Measurements from ENCODE around the gene BMPR2. TPM values are rescaled to one million over a fixed set of nuclear protein-coding genes. Genes with fewer than 3 reads are reported as not detected.

Gene BMPR2
- total RNA-seq, 1 experiment from 2014 or later: 12.8 TPM

DNA sequence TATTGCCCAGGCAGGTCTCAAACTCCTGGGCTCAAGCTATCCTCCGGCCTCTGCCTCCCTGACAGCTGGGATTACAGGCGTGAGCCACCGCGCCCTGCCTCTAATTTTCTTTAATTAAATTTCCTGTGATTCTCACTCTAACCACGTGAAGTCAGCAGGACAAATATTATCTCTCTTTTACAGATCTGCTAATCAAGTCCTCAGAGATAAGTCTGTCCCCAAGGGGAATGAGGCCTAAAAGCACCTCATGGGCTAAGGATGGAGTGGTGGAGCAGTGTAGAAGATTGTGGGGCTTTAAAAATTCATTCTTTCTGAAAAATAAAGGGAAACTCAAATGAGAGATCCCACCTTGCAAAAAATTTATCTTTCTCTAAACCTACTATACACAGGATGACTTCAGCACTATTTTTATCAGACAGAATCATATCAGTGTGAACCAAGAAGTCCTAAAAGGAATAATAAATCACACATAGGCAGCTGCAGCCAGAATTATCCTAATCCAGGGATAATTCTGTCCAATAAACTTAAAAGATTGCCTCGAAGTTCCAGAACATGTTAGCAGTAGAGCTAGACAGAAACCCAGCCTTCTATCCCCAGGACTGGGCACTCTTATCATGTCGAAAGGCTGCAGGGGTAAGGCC, 38.3 kb upstream of the BMPR2 start:
- Histone ChIP-seq H3K79me2 (ENCODE audit: insufficient read depth, low read length) (no peaks in the 10 kb centered on the region), H3K27me3 (ENCODE audit: insufficient read depth, low read length) (no peaks in the 10 kb centered on the region), H3K36me3 (ENCODE audit: control insufficient read depth in 1 of 2, insufficient read depth in 2 of 2, low read length in 2 of 2) (no peaks in the 10 kb centered on the region), H3K9me3 (ENCODE audit: control insufficient read depth in 1 of 2, insufficient read depth in 1 of 2, low read depth in 1 of 2, low read length in 2 of 2) (no peaks in the 10 kb centered on the region), H3K4me2 (ENCODE audit: low read length) (no peak overlapping the region), H2AFZ (ENCODE audit: low read depth, low read length, poor library complexity, severe bottlenecking) (no peak overlapping the region), H3K9me2 (ENCODE audit: insufficient read depth) (no peaks in the 10 kb centered on the region), H3K9ac (ENCODE audit: low read length) (no peak overlapping the region), H3K4me3 (replicated peaks in 1 of 2; ENCODE audit: low read depth in 1 of 2, low read length in 2 of 2) (no peak overlapping the region), H3K27ac (ENCODE audit: low read depth, low read length) (no peak overlapping the region), H3K4me1 (ENCODE audit: control insufficient read depth in 1 of 2, insufficient read depth in 2 of 2, low read length in 2 of 2) (no peaks in the 10 kb centered on the region), H4K20me1 (ENCODE audit: insufficient read depth) (no peaks in the 10 kb centered on the region)
- ATAC-seq: no peak
- POLR2A ChIA-PET: no interaction called here
- CTCF ChIA-PET: no interaction called here
- intact Hi-C loops (cut with micrococcal nuclease): no loop called here
- BruUV-seq (replicated peaks): no TSS peak
- TF ChIP-seq SIN3A (IDR thresholded peaks at IDR 0.05; ENCODE audit: low read depth) (no peak), RAD21 (IDR thresholded peaks at IDR 0.05; ENCODE audit: low read depth) (no peak), ATF3 (IDR thresholded peaks at IDR 0.05) (no peak)
- RAD21 ChIA-PET (ENCODE audit: low non-redundant PET in 1 of 2, low total read pairs in 2 of 2, uncharacterized antibody in 2 of 2, unreplicated experiment in 2 of 2): no interaction called here
- no peak for DNase-seq (ENCODE audit: low read depth, low spot score)

DNA sequence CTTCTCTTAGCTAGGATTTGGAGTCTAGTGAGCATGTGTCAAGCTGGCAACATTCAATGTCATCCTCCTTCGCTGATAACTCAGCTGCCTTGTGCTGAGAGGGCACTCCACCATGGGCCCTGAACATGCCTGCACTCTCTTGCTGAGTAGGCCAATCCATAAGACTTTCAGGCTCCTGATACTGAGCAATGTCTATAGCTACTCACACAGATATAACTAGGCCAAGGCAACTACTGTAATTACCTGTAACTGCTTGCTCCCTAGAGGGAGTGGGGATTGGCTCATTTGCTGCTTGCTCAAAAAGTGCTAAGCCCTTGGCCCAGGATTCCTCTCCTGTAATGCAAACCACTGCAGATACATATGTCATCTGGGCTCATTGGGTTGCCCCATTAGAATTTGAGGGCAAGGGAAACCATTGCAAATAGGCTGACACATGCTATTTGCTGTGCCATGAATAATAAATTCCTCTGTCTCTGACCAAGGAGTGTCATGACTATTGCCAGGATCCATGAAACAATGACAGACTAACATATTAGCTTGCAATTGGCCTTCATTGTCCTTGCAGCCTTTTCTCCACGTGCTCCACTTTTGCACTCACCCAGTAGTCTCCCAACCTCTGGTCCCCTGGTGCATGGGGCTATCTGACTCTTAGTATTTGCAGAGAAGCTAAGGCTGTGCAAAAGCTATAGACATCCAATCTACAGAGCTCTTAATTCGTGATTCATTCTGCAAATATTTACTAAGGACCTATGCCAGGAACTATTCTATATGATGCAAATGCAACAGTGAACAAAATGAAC, 36.9 kb upstream of the BMPR2 start:
- ATAC-seq: no peak
- RAD21 ChIA-PET (ENCODE audit: low non-redundant PET in 1 of 2, low total read pairs in 2 of 2, uncharacterized antibody in 2 of 2, unreplicated experiment in 2 of 2): no interaction called here
- Histone ChIP-seq H3K4me3 (replicated peaks in 1 of 2; ENCODE audit: low read depth in 1 of 2, low read length in 2 of 2) (no peak overlapping the region), H3K4me2 (ENCODE audit: low read length) (no peak overlapping the region), H3K9me3 (ENCODE audit: control insufficient read depth in 1 of 2, insufficient read depth in 1 of 2, low read depth in 1 of 2, low read length in 2 of 2) (no peaks in the 10 kb centered on the region), H3K27ac (ENCODE audit: low read depth, low read length) (no peak overlapping the region), H3K36me3 (ENCODE audit: control insufficient read depth in 1 of 2, insufficient read depth in 2 of 2, low read length in 2 of 2) (no peaks in the 10 kb centered on the region), H2AFZ (ENCODE audit: low read depth, low read length, poor library complexity, severe bottlenecking) (no peak overlapping the region), H3K27me3 (ENCODE audit: insufficient read depth, low read length) (no peaks in the 10 kb centered on the region), H3K9ac (ENCODE audit: low read length) (no peak overlapping the region), H3K4me1 (ENCODE audit: control insufficient read depth in 1 of 2, insufficient read depth in 2 of 2, low read length in 2 of 2) (no peaks in the 10 kb centered on the region), H4K20me1 (ENCODE audit: insufficient read depth) (no peaks in the 10 kb centered on the region), H3K79me2 (ENCODE audit: insufficient read depth, low read length) (no peaks in the 10 kb centered on the region), H3K9me2 (ENCODE audit: insufficient read depth) (no peaks in the 10 kb centered on the region)
- no peak for DNase-seq (ENCODE audit: low read depth, low spot score)
- CTCF ChIA-PET: no interaction called here
- POLR2A ChIA-PET: no interaction called here
- no TSS peak for BruUV-seq (replicated peaks)
- intact Hi-C loops (cut with micrococcal nuclease): no loop called here
- TF ChIP-seq ATF3 (IDR thresholded peaks at IDR 0.05) (no peak), ZFX (IDR thresholded peaks at IDR 0.05) (no peak), ELF1 (IDR thresholded peaks at IDR 0.05; ENCODE audit: borderline replicate concordance, low read depth) (no peak), EZH2phosphoT487 (IDR thresholded peaks at IDR 0.05; ENCODE audit: borderline replicate concordance) (no peak), POLR2AphosphoS5 (IDR thresholded peaks at IDR 0.05; ENCODE audit: low read depth, low read length) (no peak), SIN3A (IDR thresholded peaks at IDR 0.05; ENCODE audit: low read depth) (no peak), POLR2A (IDR thresholded peaks at IDR 0.05; ENCODE audit: borderline replicate concordance, extremely low read depth, insufficient read depth, insufficient read length) (no peak), ZNF274 (IDR thresholded peaks at IDR 0.05; ENCODE audit: low read depth, low read length) (no peak), EGR1 (IDR thresholded peaks at IDR 0.05; ENCODE audit: low read depth) (no peak), JUND (IDR thresholded peaks at IDR 0.05) (no peak), EZH2 (IDR thresholded peaks at IDR 0.05) (no peak), MAX (IDR thresholded peaks at IDR 0.05) (no peak), ZBTB33 (IDR thresholded peaks at IDR 0.05; ENCODE audit: extremely low read depth, insufficient replicate concordance, low read length) (no peak)

All from HCT116 (cell line).